Uterus (tissue), 4 donors: ENCODE measurements around the gene GNA12. TPM values are rescaled to one million over a fixed set of nuclear protein-coding genes. Genes with fewer than 3 reads are reported as not detected.

Source experiments
- DNase-seq, 2 donors: peaks; one replicate each; pipeline ENCODE4 v3.0.0-alpha.2; 2019 to 2020
- H3K27ac ChIP-seq, 2 donors: fragments of 200-600 bp; sonication (generic); 1 replicate in 1 of 2; 2 replicates in 1 of 2; pipeline ENCODE4 v1.5.1; 2016 to 2018
- H3K27me3 ChIP-seq, 2 donors: fragments of 200-600 bp; sonication (generic); one replicate each; pipeline ENCODE4 v1.5.1; 2018 to 2019; ENCODE audit warnings: control low read depth in 1 of 2
- H3K36me3 ChIP-seq, 2 donors: fragments of 200-600 bp; sonication (generic); one replicate each; pipeline ENCODE4 v1.5.1; 2019; ENCODE audit warnings: control low read depth in 1 of 2
- H3K4me1 ChIP-seq, 2 donors: fragments of 200-600 bp; sonication (generic); one replicate each; pipeline ENCODE4 v1.5.1; 2018 to 2019; ENCODE audit warnings: control low read depth in 1 of 2
- H3K4me3 ChIP-seq, 2 donors: fragments of 200-600 bp; sonication (generic); 1 replicate in 1 of 2; 2 replicates in 1 of 2; pipeline ENCODE4 v1.5.1; 2018 to 2019; ENCODE audit warnings: mild to moderate bottlenecking in 1 of 2
- H3K9me3 ChIP-seq, 2 donors: fragments of 200-600 bp; sonication (generic); one replicate each; pipeline ENCODE4 v1.5.1; 2019; ENCODE audit warnings: control low read depth in 1 of 2
- CTCF ChIP-seq, 4 experiments: fragments of 200-600 bp in 2 of 4; fragments of 450-650 bp in 2 of 4; sonication (generic) in 2 of 4; IDR thresholded peaks; one replicate each; pipeline ENCODE4 v1.5.1; 2016 to 2019; ENCODE audit warnings: antibody characterized with exemption in 4 of 4, mild to moderate bottlenecking in 2 of 4, moderate library complexity in 1 of 4
- POLR2A ChIP-seq, 2 donors: fragments of 450-650 bp; IDR thresholded peaks; one replicate each; pipeline ENCODE4 v1.6.1; 2016; ENCODE audit warnings: antibody characterized with exemption in 2 of 2, mild to moderate bottlenecking in 1 of 2, moderate library complexity in 1 of 2
- intact Hi-C: fragments of 100-400 bp; cut with DNase I; formaldehyde crosslinking; loops from one replicate; pipeline ENCODE4 v1.15.1; 2023; ENCODE audit warnings: low total_unique reads
- total RNA-seq, 4 donors: library from RNA; depleted of rRNA in 3 of 4; stranded (reverse); fragments of >200 nt in 3 of 4; gene quantifications; one replicate each; pipeline versions ENCODE4 v1.1.0 to v1.2.4, GENCODE V29; 2014 to 2023
- donor health status: DM: yes; HTN: yes; CAD: no.

The GNA12 gene
- total RNA-seq, 4 donors from 2014 or later: 20.5 to 109 (median 50.3) TPM

- Histone ChIP-seq H3K27ac (no peak overlapping the region), H3K36me3 (no peaks in the 10 kb centered on the region), H3K4me1 (peaks cover 0 to 5% of the 10 kb centered on the region in 2 donors), H3K9me3 (no peaks in the 10 kb centered on the region), H3K27me3 (no peaks in the 10 kb centered on the region), H3K4me3 (no peak overlapping the region)
- intact Hi-C loops: no loop called here
- no peak for DNase-seq
- TF ChIP-seq POLR2A (IDR thresholded peaks at IDR 0.05): no peak
- TF ChIP-seq CTCF (IDR thresholded peaks at IDR 0.05): no peak
These were observed 130.7 kb downstream of the GNA12 start for GRCh38 chr7:2713370-2713769.

- DNase-seq: no peak
- no peak overlapping the region for H3K27ac ChIP-seq
- intact Hi-C loops: no loop called here
These were observed 132.0 kb downstream of the GNA12 start for GRCh38 chr7:2711895-2712675.

GRCh38 chr7:2710901-2711551 is 133.1 kb downstream of the GNA12 start:
- intact Hi-C loops: no loop called here

More at GRCh38 chr7:2711895-2712675, 132.0 kb downstream of the GNA12 start:
- Histone ChIP-seq H3K9me3 (no peaks in the 10 kb centered on the region), H3K27me3 (no peaks in the 10 kb centered on the region), H3K36me3 (no peaks in the 10 kb centered on the region), H3K4me1 (peaks cover 0 to 2% of the 10 kb centered on the region in 2 donors), H3K4me3 (no peak overlapping the region)
- TF ChIP-seq CTCF (IDR thresholded peaks at IDR 0.05): no peak
- no peak for TF ChIP-seq POLR2A (IDR thresholded peaks at IDR 0.05)

GRCh38 chr7:2710286-2710655 is 133.8 kb downstream of the GNA12 start:
- Histone ChIP-seq H3K4me3 (no peak overlapping the region), H3K4me1 (no peaks in the 10 kb centered on the region), H3K27ac (no peak overlapping the region), H3K9me3 (no peaks in the 10 kb centered on the region), H3K27me3 (no peaks in the 10 kb centered on the region), H3K36me3 (no peaks in the 10 kb centered on the region)
- DNase-seq: no peak
- intact Hi-C loops: no loop called here
- TF ChIP-seq POLR2A (IDR thresholded peaks at IDR 0.05) (no peak), CTCF (IDR thresholded peaks at IDR 0.05) (no peak)

More at GRCh38 chr7:2710901-2711551, 133.1 kb downstream of the GNA12 start:
- Histone ChIP-seq H3K4me3 (no peak overlapping the region), H3K36me3 (no peaks in the 10 kb centered on the region), H3K4me1 (no peaks in the 10 kb centered on the region), H3K27ac (no peak overlapping the region), H3K9me3 (no peaks in the 10 kb centered on the region), H3K27me3 (no peaks in the 10 kb centered on the region)
- TF ChIP-seq POLR2A (IDR thresholded peaks at IDR 0.05) (no peak), CTCF (IDR thresholded peaks at IDR 0.05) (no peak)
- no peak for DNase-seq
